ENCODE results near the gene SRXN1.

- TF ChIP-seq REST (IDR thresholded peaks at IDR 0.05; ENCODE audit: low read depth) (no peak), MAX (IDR thresholded peaks at IDR 0.05) (no peak), POLR2AphosphoS5 (IDR thresholded peaks at IDR 0.05; ENCODE audit: low read depth, low read length) (no peak), SIN3A (IDR thresholded peaks at IDR 0.05; ENCODE audit: low read depth) (no peak), FOSL1 (IDR thresholded peaks at IDR 0.05; ENCODE audit: low read depth) (no peak), POLR2A (IDR thresholded peaks at IDR 0.05; ENCODE audit: borderline replicate concordance, extremely low read depth, insufficient read depth, insufficient read length) (no peak)
- TF ChIP-seq, protein P1, sequence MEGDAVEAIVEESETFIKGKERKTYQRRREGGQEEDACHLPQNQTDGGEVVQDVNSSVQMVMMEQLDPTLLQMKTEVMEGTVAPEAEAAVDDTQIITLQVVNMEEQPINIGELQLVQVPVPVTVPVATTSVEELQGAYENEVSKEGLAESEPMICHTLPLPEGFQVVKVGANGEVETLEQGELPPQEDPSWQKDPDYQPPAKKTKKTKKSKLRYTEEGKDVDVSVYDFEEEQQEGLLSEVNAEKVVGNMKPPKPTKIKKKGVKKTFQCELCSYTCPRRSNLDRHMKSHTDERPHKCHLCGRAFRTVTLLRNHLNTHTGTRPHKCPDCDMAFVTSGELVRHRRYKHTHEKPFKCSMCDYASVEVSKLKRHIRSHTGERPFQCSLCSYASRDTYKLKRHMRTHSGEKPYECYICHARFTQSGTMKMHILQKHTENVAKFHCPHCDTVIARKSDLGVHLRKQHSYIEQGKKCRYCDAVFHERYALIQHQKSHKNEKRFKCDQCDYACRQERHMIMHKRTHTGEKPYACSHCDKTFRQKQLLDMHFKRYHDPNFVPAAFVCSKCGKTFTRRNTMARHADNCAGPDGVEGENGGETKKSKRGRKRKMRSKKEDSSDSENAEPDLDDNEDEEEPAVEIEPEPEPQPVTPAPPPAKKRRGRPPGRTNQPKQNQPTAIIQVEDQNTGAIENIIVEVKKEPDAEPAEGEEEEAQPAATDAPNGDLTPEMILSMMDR (IDR thresholded peaks at IDR 0.05 in 2 of 3, conservative IDR thresholded peaks at IDR 0.05 in 1 of 3; ENCODE audit: borderline replicate concordance in 1 of 3, insufficient read depth in 1 of 3, low read depth in 2 of 3, low read length in 2 of 3): no peak
Observed at GRCh38 chr20:658202-658601, 5.2 kb upstream of the SRXN1 start.
